ENCODE data around the gene M1AP. TPM values are rescaled to one million over a fixed set of nuclear protein-coding genes. Genes with fewer than 3 reads are reported as not detected.

Gene M1AP
- total RNA-seq, 4 donors from 2014 or later, result 0.27 TPM; not detected in 3

- H3K27ac ChIP-seq, result no peak overlapping the region
- 69 to 76% methylated on average over 6 of the region's 6 CpGs for WGBS, 2 donors (ENCODE audit: low coverage in 1 of 2)
- no peak for DNase-seq
- intact Hi-C loops (cut with DNase I; ENCODE audit: low total_unique reads) (no loop called here), in situ Hi-C loops (cut with MboI; ENCODE audit: low pct_ligation_motif_present in 1 of 4, low pct_unique_long_range_greater_than_20kb in 1 of 4, low sequenced_read_pairs in 3 of 4) (no loop called here)
- peaks cover 19% of the 10 kb centered on the region for H3K27me3 ChIP-seq
- no peaks in the 10 kb centered on the region for H3K36me3 ChIP-seq
- no peaks in the 10 kb centered on the region for H3K9me3 ChIP-seq
- H3K4me1 ChIP-seq, result no peaks in the 10 kb centered on the region
- no peak overlapping the region for H3K4me3 ChIP-seq
- TF ChIP-seq CTCF (IDR thresholded peaks at IDR 0.05) (no peak), EP300 (IDR thresholded peaks at IDR 0.05; ENCODE audit: low read depth) (no peak), POLR2A (IDR thresholded peaks at IDR 0.05) (no peak)
Observed at GRCh38 chr2:74618410-74619083, 29.6 kb downstream of the M1AP start.

GRCh38 chr2:74617122-74617521, 31.0 kb downstream of the M1AP start:
- WGBS, 2 donors (ENCODE audit: low coverage in 1 of 2), result 87 to 89% methylated on average over 3 of the region's 3 CpGs
- intact Hi-C loops (cut with DNase I; ENCODE audit: low total_unique reads), result no loop called here
- Histone ChIP-seq H3K4me3 (no peak overlapping the region), H3K9me3 (no peaks in the 10 kb centered on the region), H3K36me3 (no peaks in the 10 kb centered on the region), H3K27me3 (peaks cover 19% of the 10 kb centered on the region), H3K27ac (no peak overlapping the region), H3K4me1 (no peaks in the 10 kb centered on the region)
- in situ Hi-C loops (cut with MboI; ENCODE audit: low pct_ligation_motif_present in 1 of 4, low pct_unique_long_range_greater_than_20kb in 1 of 4, low sequenced_read_pairs in 3 of 4), result no loop called here
- TF ChIP-seq POLR2AphosphoS5 (IDR thresholded peaks at IDR 0.05), result no peak
- TF ChIP-seq EP300 (IDR thresholded peaks at IDR 0.05; ENCODE audit: low read depth), result no peak
- no peak for TF ChIP-seq POLR2A (IDR thresholded peaks at IDR 0.05)
- no peak for TF ChIP-seq CTCF (IDR thresholded peaks at IDR 0.05)
- no peak for DNase-seq

GRCh38 chr2:74606927-74607326, 41.2 kb downstream of the M1AP start:
- Histone ChIP-seq H3K9me3 (no peaks in the 10 kb centered on the region), H3K27me3 (peaks cover 17% of the 10 kb centered on the region), H3K4me1 (no peaks in the 10 kb centered on the region), H3K4me3 (no peak overlapping the region), H3K36me3 (no peaks in the 10 kb centered on the region), H3K27ac (no peak overlapping the region)
- in situ Hi-C loops (cut with MboI; ENCODE audit: low pct_ligation_motif_present in 1 of 4, low pct_unique_long_range_greater_than_20kb in 1 of 4, low sequenced_read_pairs in 3 of 4), result no loop called here
- DNase-seq, result no peak
- WGBS, 2 donors (ENCODE audit: low coverage in 1 of 2), result 32 to 48% methylated on average over 3 to 5 of the region's 5 CpGs
- TF ChIP-seq CTCF (IDR thresholded peaks at IDR 0.05), result no peak
- TF ChIP-seq POLR2A (IDR thresholded peaks at IDR 0.05), result no peak
- no peak for TF ChIP-seq POLR2AphosphoS5 (IDR thresholded peaks at IDR 0.05)
- no peak for TF ChIP-seq EP300 (IDR thresholded peaks at IDR 0.05; ENCODE audit: low read depth)
- intact Hi-C loops (cut with DNase I; ENCODE audit: low total_unique reads), result no loop called here

GRCh38 chr2:74603282-74604000, 44.7 kb downstream of the M1AP start:
- H3K4me3 ChIP-seq, result no peak overlapping the region
- no peak overlapping the region for H3K27ac ChIP-seq
- H3K36me3 ChIP-seq, result no peaks in the 10 kb centered on the region
- peaks cover 33% of the 10 kb centered on the region for H3K27me3 ChIP-seq
- no peak for DNase-seq
- in situ Hi-C loops (cut with MboI; ENCODE audit: low pct_ligation_motif_present in 1 of 4, low pct_unique_long_range_greater_than_20kb in 1 of 4, low sequenced_read_pairs in 3 of 4) (no loop called here), intact Hi-C loops (cut with DNase I; ENCODE audit: low total_unique reads) (no loop called here)
- WGBS, 2 donors (ENCODE audit: low coverage in 1 of 2), result 58 to 69% methylated on average over 7 of the region's 7 CpGs
- H3K4me1 ChIP-seq, result no peaks in the 10 kb centered on the region
- TF ChIP-seq POLR2AphosphoS5 (IDR thresholded peaks at IDR 0.05), result no peak
- TF ChIP-seq POLR2A (IDR thresholded peaks at IDR 0.05), result no peak
- TF ChIP-seq CTCF (IDR thresholded peaks at IDR 0.05), result no peak
- no peak for TF ChIP-seq EP300 (IDR thresholded peaks at IDR 0.05; ENCODE audit: low read depth)
- H3K9me3 ChIP-seq, result no peaks in the 10 kb centered on the region
